Measurements from ENCODE around the gene NMNAT3.

DNA sequence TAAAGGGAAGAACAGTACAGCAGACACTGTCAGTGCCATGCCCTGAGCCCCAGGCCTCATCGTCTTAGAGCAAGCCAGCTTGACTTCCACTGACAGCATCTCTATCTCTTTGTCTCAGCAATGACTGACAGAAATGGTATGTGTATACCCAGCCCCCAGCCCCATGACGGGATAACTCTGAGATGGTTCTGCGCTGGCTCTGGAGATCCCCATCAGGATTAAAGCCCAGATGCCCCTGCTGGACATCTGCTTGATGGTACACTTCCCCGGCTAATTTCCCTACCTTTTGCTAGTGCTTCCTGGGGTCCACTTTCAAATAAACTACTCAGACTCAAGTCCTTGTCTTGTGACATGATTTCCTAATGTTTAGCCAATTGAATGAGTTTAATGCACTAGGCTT lies 7.6 kb downstream of the NMNAT3 start:
- TF ChIP-seq CTCF (IDR thresholded peaks at IDR 0.05) (no peak), POLR2A (IDR thresholded peaks at IDR 0.05) (no peak)

Measured in right lobe of liver (tissue), 4 donors.